NAMALWA (cell line): ENCODE results near the gene C22orf23.

Experiments used
- DNase-seq: peaks from one replicate; pipeline ENCODE4 v3.0.0-alpha.2; 2015; ENCODE audit warnings: low spot score

The C22orf23 gene

GRCh38 chr22:37953437-37954179 is at the start of gene C22orf23, which contains the start of gene POLR2F:
C22orf23 (minus strand) TSS chr22:37953601; CDS start chr22:37953149, 452 bp downstream.
POLR2F (plus strand) TSS chr22:37953699; CDS start chr22:37953788, 89 bp downstream.
- DNase-seq: peak; percentile 98

DNA sequence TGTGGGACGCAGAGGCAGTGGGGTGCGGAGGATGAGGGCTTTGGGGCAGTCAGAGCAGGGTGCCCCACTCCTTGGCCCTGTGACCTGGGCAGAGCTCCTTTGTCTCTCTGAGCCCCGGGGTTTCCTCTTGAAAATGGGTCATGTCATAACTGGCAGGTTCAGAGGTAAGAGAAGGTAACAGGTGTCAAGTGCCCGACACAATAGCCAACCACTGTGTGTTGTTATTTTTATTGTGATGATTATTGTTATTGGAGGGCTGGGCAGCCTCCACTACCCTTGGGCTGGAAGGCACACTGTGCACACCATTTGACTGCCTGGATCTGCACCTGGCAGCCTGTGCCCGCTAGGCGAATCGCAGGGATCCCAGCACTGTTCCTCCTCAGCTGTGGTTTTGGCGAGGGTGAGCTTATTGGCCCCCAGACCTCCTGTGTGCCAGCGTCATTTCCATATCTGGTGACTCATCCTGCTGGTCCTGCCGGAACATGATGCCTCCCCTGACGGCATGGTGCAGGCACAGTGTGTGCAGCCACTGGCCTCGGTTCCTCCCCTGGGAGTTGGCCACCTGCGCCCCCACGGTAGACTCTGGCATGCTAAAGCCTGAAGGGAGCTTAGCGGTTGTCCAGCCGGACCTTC is 46.4 kb upstream of the C22orf23 start:
- peak; percentile 58 for DNase-seq

- DNase-seq: no peak
These were observed 45.8 kb upstream of the C22orf23 start for GRCh38 chr22:37999236-37999635.

DNA sequence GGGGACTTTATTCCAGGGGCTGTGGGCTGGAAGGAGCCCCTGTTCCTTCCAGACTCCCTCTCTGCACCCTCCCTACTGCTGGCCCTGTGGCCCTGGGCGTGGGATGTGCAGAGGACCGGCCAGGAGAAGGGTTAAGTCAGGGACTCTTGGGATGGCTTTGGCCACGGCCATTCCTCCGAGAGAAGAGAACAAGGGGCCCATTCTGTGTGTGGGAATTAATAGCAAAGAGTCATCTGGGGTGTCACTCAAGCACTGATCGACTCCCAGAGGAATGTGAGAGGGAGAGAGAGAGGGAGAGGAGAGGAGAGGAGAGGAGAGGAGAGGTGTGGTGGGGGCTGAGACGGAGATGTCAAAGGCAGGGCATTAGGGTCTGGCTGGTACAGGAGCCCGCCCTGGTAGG is 45.1 kb upstream of the C22orf23 start:
- no peak for DNase-seq

- DNase-seq: peak; percentile 36
These were observed 43.3 kb upstream of the C22orf23 start for GRCh38 chr22:37996515-37997246.

DNA sequence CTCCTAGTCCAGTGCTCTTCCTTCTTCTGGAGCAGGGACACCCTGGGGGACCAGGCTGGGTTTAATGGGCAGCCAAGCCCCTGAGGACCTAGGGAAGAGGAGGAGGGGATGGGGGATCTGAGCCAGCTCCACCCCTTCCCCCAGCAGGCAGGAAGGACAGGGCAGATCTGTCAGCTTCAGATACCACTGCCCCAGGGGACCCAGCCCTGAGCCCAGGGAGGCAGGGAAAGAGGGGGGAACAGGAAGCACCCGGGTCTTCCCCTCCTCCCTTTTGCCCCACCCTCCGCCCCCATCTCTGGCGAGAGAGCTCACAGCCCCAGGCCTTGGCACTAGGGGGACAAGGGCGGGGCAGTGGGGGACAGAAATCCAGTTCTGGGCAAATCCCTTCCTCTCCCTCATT is 42.7 kb upstream of the C22orf23 start:
- no peak for DNase-seq

DNA sequence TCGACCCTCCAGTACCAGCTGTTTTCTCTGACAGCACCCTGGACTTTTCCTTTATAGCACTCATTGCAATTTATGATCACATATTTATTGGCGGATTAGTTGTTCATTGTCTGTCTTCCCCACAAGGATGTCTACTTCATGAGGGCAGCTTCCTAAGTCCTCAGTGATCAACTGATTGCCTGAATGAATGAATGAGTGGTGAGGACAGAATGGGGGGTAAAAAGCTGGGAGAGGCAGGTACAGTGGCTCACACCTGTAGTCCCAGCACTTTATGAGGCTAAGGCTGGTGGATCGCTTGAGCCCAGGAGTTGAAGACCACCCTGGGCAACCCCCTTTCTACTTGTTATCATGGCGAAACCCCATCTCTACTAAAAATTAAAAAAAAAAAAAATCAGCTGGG is 42.1 kb upstream of the C22orf23 start:
- DNase-seq: no peak

- DNase-seq: no peak
These were observed 41.6 kb upstream of the C22orf23 start for GRCh38 chr22:37994982-37995381.

DNA sequence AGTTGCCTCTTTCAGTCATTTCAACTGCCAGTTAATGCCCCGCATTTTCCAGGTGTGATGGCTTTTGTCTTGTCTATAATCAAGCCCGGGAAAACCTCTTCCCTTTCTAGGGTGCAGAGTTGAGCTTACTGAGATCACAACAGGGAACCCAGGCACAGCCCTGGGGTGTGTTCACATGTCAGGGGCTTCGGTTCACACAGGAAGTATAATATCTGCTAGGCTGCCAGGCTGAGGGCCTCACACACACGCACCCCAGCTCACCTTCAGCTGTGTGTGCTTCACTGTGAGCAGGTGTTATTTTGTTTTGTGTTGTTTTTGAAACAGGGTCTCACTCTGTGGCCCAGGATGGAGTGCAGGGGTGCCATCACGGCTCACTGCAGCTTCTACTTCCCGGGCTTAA is 40.6 kb upstream of the C22orf23 start:
- peak; percentile 12 for DNase-seq

DNA sequence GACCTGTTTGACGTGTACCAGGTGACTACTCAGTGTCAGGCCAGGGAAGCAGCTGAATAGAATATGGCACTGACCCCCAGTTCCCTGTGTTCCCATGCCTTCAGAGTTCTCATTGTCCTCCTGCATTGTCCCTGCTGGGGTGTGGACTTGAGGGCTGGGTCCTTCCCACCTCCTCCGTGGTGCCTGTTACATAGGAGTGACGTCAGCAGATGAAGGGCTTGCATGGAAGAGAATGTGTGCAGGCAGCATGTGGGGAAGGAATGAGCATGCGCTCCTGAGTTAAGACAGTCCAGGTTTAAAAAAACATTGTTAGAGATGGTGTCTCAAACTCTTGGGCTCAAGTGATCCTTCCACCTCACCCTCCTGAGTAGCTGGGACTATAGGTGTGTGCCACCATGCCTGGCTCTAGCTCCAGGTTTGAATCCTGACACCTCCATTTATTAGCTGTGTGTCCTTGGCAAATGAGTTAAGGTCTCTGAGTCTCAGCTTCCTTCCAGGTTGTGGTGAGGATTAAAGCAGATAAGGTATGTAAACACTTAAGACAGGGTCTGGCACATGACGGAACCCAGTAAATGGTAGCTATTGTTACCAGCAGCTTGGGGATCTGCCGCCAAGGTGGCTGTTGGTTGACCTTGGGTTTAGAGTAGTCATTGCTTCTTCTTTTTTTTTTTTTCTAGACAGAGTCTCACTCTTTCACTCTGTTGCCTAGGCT is 38.5 kb upstream of the C22orf23 start:
- DNase-seq: no peak

- no peak for DNase-seq
These were observed 37.5 kb upstream of the C22orf23 start for GRCh38 chr22:37990862-37991261.

- no peak for DNase-seq
These were observed 36.9 kb upstream of the C22orf23 start for GRCh38 chr22:37990301-37990700.

DNA sequence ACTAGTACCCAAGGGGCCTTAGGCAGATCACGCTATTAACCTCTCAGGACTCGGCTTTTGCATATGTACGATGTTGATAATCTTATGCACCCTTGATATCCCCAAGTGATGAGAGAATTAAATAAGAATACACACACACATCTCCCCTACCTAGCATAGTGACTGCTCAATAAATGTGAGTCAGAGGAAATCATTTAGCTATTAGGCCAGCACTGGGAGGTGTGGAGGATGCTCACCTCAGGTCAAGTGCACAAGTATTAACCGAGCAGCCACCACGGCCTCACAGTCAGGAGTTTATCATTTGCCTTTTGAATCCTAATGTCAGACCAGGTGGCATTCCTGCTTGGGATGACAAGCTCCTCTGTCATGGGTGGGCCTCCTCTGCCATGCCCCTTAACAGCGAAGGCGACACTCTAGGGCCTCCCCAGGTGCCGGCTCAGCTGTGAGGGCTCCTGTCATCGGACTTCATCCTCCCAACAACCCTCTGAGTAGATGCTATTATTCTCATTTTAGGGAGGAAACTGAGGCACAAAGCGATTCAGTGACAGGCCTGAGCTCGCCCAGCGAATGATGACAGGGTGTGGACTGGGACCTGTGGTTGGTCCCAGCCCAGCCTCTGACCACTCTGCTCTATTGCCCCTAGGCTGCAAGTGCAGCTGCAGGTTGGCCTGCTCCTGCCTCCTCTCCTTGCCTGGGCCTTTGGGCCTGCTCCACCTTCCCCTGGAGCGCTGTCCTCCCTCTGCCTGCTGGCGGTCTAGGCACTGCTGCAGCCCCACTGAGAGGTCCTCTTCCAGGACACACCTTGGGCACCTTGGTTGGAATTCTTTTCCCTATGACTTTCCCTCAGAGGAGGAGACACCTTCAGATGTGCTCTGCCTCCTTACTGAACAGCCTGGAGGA is 36.0 kb upstream of the C22orf23 start:
- DNase-seq: no peak

- no peak for DNase-seq
These were observed 33.0 kb upstream of the C22orf23 start for GRCh38 chr22:37986371-37986770.

GRCh38 chr22:37985751-37986281 is 32.4 kb upstream of the C22orf23 start:
- DNase-seq: no peak

- DNase-seq: no peak
These were observed 31.7 kb upstream of the C22orf23 start for GRCh38 chr22:37985050-37985585.

- DNase-seq: no peak
These were observed 30.7 kb upstream of the C22orf23 start, which contains the start of gene SOX10 for GRCh38 chr22:37983860-37984791. SOX10 (minus strand) TSS chr22:37984555; CDS start chr22:37983784, 771 bp downstream.

DNA sequence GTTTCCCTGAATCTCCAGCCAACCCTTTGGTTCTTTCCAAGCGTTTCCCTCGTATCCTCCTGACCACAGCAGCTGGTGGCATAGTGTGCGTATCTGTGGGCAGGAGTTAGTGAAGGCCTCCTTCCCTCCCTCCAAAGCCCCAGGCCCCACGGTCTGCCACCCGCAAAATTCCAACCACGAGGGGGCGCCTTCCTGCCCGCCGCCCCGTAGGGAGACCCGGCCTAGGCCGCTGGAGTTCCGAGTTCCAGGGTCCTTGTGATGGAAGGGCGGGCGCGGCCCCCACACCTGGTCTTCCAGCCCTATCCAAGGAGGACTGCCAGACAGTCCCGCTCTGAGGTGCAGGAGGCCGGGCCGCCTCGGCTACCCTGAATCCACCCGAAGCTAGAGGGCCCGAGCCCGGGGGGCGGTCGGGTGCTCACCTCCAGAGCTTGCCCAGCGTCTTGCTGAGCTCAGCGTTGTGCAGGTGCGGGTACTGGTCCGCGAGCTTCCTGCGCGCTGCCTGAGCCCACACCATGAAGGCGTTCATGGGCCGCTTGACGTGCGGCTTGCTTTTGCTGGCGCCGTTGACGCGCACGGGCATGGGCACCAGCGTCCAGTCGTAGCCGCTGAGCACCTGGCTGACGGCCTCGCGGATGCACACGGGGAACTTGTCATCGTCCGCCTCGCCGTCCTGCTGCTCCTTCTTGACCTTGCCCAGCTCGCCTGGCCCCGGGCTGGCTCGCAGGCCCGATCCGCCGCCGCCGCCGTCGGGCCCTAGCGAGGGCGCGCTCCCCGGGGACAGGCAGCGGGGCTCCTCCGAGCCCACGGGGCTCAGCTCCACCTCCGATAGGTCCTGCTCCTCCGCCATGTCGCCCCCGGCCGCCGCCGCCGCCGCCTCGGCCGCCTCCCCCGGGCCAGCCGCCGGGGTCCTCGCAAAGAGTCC is 29.8 kb upstream of the C22orf23 start:
- DNase-seq: no peak
